Upper lobe of left lung (tissue), 4 donors: ENCODE results near the gene PTPRO.

Source experiments
- CTCF ChIP-seq, 6 experiments: fragments of 450-650 bp in 4 of 6; fragments of 200-600 bp in 2 of 6; sonication (generic) in 2 of 6; IDR thresholded peaks; one replicate each; pipeline ENCODE4 v1.5.1; 2016 to 2019; ENCODE audit warnings: antibody characterized with exemption in 6 of 6
- EP300 ChIP-seq, 4 donors: sonication (generic); formaldehyde crosslinking; IDR thresholded peaks; one replicate each; pipeline ENCODE4 v1.5.1; 2017; ENCODE audit warnings: antibody characterized with exemption in 4 of 4, control low read depth in 2 of 4

GRCh38 chr12:15592934-15593333 is 270.6 kb downstream of the PTPRO start:
- TF ChIP-seq CTCF (IDR thresholded peaks at IDR 0.05): no peak
- TF ChIP-seq EP300 (IDR thresholded peaks at IDR 0.05): no peak
